ENCODE measurements around the gene CFAP20DC. TPM values are rescaled to one million over a fixed set of nuclear protein-coding genes. Genes with fewer than 3 reads are reported as not detected.
A peak's percentile ranks its signal among the peaks of the same experiment; 100 is the strongest.
"Not testable (repeated sequence)": the region's sequence is repeated elsewhere in the genome, so short reads cannot be mapped to it uniquely, and the experiment has no call there.

The CFAP20DC gene
- total RNA-seq, 1 experiment from 2014 or later: not detected

DNA sequence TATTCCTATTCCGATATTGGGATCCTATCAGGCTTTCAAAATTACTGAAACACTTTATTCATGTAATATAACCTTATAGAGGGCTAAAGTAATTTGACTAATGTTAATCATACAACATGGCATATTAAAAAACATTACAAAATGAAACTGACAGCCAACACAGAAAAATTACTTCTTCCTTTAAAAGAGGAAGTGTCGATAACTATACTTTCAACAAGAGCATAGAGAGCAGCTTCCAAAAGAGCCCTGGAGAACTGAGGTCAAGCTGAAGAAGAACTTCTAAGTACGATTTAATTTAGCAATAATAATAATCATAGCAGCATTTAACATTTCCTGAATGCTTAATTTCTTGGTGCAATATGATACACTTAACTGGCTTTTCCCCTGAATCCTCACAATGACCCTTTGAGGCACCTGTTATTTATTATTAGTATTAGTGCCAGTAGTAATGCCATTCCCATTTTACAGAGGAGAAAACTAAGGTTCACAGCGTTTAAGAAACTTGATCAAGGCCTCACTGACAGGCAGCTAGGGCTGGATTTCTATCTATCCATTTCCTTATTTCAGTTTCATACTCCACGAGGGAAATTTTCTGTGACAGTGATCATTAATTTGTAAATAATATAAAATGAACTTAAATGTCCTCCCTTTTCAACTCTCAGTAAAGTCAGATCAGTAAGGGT lies 181.6 kb downstream of the CFAP20DC start:
- no peak for DNase-seq (ENCODE audit: low read depth)

DNA sequence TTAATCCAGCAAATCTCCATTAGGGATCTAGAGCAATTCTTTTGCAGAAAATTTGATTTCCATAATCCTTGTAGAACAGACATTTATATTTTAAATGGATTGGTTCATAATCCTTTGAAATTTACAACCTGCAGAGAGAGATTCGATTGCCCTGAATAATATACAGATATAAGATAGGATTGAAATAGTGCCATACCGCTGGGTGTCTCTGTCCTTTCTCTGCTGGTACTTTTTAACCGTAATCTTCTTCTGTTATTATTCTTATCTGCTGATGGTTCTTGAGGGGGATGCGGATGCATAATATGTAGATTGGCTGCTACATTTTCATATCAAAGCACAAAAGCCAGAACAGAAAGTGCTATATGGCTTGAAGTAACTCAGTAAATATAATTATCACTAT lies 182.2 kb downstream of the CFAP20DC start:
- DNase-seq (ENCODE audit: low read depth): no peak

DNA sequence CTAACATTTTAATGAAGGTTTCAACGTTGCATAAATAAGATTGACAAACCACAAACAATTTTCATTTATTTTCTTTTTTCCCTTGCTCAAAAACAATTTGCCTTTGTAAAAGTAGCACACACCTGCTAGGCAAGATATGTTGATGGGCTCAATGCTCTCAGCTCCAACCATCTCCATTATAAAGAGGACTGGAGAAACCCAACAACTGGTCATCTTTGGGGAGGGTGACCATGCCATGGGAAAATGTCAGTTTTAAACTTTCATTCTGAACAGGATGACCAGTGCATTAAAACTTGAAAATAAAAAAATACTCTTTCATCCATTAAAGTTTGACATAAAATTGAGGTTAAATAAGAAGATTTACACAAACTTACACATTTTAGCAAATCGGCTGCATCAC lies 183.7 kb downstream of the CFAP20DC start:
- no peak for DNase-seq (ENCODE audit: low read depth)

DNA sequence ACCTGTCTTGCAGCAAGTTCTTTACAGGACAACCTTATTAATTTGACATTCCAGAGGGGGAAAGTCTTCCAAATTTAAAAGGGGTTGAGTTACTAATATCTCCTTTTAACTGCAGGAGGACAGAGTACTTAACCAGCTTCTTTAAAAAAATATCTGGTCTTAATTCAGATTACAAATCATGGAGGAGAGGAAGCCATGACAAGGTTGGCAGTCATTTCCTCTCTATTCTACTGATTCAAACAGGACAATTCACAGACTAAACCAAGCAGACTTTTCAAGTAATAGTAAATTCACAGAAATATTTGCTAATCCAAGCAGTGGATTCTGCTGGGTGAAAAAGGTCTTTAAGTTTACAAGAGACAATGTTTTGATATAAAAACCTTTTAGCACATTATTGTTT lies 185.3 kb downstream of the CFAP20DC start:
- DNase-seq (ENCODE audit: low read depth): no peak

DNA sequence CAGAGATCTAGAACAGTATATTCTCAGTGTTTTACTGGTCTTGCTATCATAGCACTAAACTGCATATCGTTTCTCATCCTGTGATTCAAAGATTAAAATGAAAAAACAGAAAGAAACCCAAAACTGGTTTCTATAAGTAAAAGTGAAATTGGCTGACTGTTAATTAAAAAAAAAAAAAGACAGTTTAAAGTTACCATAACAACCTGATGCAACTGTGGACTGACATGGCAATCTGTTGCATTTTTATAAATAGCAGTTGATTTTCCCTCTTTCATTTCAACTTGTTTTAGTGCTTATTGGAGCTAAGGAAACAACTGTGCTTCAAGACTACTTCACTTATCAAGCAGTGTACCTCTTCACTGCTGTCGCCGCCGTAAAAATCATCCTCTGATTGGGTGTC lies 186.6 kb downstream of the CFAP20DC start:
- DNase-seq (ENCODE audit: low read depth): no peak

DNA sequence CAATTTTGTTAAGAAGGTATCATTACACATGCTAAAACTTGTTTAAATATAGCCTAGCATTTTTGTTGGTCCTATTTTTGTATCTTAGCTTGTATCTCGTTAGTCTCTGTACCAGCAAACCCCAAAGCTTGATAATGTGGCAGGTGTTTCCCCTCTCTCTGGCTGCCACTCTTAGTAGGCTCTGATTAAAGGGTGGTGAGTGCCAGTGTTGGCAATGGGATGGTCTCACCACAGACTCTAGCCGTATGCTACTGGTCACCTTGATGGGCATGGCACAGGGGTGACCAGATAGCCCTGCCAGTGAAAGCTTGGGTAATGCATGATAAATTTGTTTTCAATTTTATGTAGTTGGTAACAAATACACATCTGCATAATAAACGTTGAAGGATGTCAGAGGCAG lies 188.3 kb downstream of the CFAP20DC start:
- no peak for DNase-seq (ENCODE audit: low read depth)

DNA sequence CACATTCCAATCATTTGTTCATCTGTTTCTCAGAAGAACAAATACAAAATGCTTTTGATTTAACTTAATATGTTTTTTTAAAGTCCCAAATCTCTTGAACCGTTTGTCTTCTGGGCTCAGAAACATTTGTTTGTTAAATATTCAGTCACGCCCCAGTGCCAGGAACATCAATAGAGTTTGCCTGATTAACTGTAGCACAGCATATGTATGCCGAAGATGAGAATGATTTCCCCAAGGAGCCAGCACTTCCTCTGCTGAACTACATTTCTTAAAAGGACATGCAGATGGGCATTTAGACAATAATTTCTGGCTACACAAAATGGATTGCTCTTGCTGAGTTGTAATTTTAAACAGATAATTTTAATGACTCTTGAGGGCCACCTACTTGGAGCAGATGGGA lies 191.7 kb downstream of the CFAP20DC start:
- DNase-seq (ENCODE audit: low read depth): no peak

DNA sequence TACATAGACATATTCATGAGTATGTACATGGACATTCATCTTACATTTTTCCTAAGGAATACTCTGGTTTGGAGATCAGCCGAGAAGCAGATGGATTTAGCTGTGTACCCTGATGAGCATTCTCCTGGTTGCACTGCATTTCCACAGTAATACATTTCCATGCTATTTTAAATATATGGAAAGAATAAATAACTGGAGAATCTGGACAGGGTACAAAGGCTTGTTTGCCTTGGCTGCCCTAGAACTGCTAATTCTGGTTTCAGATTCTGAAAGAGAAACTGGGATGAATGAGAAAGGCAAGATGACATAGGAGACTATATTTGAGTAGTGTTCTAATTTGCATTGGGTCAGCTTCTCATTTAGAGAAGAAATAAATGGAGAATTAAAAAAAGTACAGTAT lies 192.4 kb downstream of the CFAP20DC start:
- no peak for DNase-seq (ENCODE audit: low read depth)

DNA sequence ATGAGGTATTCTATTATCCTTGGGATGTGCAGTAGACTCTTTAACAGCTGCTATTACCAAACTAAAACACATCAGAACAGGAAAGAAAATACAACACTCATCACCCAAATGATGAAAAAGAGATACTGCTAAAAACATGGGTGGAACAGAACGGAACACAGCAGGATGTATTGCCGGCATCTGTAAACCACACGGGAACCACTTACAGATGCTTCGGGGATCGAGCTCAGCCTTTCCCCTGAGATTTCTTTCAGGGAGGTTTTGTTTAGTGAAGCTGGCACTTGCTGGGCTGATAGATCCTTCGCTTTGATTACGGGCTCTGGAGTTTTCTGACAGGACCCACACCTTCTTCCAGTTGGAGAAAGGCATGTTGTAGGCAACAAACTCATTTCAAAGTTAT lies 201.0 kb downstream of the CFAP20DC start:
- DNase-seq (ENCODE audit: low read depth): no peak

DNA sequence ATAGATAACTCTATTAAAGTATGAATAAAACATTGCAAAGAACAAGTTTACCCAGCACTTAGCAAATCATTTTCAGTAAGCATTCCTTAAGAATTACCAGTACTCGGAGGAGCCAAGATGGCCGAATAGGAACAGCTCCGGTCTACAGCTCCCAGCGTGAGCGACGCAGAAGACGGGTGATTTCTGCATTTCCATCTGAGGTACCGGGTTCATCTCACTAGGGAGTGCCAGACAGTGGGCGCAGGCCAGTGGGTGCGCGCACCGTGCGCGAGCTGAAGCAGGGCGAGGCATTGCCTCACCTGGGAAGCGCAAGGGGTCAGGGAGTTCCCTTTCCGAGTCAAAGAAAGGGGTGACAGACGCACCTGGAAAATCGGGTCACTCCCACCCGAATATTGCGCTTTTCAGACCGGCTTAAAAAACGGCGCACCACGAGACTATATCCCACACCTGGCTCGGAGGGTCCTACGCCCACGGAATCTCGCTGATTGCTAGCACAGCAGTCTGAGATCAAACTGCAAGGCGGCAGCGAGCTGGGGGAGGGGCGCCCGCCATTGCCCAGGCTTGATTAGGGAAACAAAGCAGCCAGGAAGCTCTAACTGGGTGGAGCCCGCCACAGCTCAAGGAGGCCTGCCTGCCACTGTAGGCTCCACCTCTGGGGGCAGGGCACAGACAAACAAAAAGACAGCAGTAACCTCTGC lies 207.6 kb downstream of the CFAP20DC start:
- not testable (repeated sequence) for DNase-seq (ENCODE audit: low read depth)

DNA sequence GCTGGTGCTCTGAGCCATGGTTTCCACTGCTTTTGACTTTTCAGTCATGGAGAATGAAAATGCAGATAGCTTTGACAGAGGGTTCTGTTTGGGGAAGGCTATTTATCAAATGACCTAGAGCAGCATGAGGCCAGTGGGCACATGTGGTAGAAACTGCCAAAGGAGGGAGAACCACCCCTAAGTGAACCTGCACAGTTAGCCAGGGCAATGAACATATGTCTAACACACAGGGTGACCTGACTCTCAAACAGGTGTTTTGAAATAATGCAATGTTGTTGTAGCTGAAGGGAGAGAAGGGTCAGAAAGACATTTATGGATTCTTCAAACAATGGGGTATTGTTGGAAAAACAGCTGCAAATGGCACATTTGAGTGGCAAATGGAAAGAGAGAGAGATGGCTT lies 208.9 kb downstream of the CFAP20DC start:
- no peak for DNase-seq (ENCODE audit: low read depth)

DNA sequence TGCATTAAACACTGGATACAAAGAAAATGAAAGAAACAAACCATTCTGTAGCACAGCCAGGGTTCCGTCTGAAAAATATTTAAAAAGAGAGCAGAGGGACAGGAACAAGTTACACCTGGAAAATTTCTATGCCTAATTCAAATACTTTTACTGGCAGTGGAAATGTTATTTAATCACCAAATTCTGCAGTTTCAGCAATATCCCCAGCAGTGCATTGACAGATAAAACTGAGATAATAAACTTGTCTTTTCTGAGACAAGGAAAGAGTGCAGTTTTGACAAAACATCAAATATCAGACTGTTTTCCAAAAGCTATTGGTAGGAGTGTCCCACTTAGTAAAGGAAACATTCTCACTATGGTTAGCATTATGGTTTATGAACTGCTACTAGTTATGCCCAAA lies 209.9 kb downstream of the CFAP20DC start:
- no peak for DNase-seq (ENCODE audit: low read depth)

DNA sequence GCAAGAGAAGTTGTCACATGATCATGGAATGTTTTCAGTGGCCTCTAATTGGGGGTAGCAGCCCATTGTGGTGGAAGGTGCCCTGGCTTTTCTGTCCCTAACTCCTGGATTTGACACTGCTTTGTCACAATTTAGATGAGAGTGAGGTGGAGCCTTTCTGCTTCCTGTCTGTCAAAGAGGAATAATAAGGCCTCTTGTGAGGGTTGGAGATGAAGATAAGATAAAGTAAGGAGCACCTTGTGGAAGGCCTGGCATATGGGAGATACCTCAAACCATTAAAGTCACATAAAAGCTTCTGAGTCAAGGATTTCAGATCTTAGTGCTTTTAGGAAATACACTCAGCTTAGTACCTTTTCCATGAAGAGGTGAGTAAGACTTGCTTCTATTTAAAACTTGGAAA lies 210.6 kb downstream of the CFAP20DC start:
- no peak for DNase-seq (ENCODE audit: low read depth)

DNA sequence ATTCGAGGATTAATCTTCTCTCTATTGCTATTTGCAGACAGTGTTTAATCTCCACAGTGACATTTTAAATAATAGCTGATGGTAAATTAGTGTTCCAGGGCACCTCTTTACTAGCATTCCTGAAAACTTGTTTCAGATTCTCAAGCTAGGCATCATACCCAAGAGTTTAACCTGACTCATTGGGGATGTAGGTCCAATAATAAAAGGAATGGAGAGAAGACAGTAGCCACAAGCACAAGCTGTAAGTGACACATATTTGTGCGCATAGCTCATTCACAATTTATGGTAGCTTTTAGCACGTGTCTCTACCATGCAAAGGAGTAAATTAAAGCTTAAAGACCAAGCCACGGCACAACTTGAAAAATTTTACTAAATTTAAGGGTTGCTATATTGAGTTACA lies 212.0 kb downstream of the CFAP20DC start:
- peak; percentile 43 for DNase-seq (ENCODE audit: low read depth)

DNA sequence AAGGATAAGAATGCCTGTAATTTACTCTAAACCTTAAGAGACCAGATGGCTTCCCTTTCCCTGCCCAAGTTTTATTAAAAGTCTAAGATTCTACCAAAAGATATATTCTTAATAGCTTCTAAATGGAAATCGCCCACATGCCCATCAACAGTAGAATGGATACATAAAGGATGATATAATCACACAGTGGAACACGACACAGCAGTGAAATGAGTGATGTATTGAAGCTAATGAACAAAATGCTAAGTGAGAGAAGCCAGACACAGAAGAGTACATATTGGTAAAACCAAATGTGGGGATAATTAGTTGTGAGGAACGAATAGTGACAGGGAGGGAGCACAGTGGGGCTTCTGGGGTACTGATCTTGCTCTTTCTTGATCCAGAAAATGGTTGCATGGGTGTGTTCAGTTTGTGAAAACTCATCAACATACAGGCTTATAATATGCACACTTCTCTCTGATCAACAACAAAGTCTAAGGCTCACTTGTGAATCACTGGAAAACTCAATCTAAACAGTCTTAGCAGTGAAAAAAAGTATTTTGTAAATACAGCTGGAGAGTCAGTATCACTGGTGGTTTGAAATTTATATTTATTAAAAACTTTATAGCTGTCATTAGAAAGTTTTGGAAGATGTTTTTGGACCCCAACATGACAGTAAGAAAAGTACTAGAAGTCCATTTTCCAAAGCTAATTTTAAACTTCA lies 212.5 kb downstream of the CFAP20DC start:
- no peak for DNase-seq (ENCODE audit: low read depth)

DNA sequence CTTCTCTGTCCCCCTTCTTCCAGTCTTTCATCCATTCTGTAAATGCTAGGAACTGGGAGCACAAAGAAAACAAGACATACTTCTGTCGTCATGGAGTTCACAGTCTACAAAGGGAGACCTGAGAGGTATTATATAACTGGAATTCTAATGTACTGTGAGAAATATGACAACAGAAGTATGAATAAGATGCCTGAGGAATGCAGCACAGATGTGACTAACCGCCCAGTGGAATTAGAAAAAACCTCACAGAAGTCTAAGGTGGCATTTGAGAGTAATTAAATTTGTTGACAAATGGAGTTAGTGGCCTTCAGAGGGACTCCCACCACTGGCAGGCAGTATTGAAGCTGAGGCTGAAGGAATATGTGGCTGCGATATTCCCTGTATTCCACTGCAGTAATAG lies 214.7 kb downstream of the CFAP20DC start:
- DNase-seq (ENCODE audit: low read depth): peak; percentile 60

DNA sequence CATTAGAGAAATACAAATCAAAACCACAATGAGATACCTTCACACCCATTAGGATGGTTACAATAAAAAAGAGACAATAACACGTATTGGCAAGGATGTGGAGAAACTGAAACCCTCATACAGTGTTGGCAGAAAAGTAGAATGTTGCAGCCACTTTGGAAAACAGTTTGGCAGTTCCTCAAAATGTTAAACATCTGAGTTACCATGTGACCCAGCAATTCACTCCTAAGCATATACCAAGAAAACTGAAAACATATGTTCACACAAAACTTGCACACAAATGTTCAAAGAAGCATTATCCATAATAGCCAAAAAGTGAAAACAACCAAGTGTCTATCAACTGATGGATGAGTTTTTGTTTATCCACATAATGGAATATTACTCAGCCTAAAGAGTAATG lies 216.3 kb downstream of the CFAP20DC start:
- DNase-seq (ENCODE audit: low read depth): no peak

DNA sequence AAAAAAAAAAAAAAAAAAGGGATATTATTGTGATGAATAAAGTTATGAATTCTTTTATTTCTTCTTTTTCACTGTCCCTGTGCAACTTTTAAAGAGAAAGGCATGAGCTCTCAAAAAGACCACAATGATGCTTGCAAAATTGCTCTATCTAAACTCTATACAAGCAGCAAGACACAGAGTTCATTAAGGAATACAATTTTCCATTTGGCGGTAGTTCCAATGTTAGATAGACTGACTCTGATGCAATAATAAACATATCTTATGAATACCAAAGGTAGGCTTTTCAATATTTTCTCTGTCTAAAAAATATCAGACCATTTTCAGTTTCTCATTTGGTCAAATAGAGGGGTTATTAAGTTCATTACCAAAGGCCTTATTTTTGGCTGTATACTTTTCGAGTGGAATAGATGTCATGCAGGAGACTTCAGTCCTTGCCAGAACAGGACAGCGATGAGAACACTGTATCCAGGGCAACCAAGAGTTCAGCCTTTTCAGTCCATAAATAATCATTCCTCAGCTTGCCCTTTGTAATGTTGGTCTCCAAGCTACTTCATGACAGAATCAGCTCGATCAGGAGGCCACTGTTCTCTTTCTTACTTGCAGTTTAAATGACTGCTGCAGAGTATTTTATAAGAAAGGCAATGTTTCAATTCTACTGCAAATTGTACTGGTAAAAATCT lies 220.4 kb downstream of the CFAP20DC start:
- DNase-seq (ENCODE audit: low read depth): no peak

DNA sequence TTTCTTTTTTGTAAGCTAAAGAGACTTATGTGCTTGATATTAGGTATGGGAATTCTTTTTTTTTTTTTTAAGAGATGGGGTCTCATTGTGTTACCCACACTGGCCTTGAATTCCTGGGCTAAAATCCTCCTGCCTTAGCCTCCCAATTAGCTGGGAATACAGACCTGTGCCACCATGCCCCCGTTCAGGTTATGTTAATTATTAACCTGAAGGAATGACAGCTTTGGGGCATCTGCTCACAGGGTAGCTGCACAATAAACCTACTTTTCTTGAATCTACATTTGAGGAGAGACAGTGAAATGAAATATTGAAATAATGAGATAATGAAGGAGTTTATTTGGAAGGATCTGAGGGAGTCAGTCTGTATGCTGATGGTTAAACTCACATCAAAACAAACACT lies 225.0 kb downstream of the CFAP20DC start:
- no peak for DNase-seq (ENCODE audit: low read depth)

DNA sequence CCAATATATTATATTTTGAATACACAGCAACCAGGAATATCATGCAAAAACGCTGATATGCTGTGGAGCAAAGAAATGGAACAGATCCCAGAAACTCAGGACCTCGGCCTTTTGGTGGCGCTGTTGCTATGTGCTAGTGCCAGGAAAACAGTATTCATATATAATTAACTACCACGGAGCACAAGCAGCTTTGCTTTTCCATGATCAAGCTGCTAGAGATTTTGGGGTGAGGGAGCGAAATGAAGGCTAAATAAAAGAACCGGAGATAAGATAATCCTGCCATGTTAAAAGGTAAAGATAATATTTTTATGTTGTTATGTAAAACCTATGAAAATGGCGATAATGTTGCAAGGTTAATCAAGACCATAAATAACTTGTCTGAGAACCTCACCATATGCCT lies 225.5 kb downstream of the CFAP20DC start:
- DNase-seq (ENCODE audit: low read depth): peak; percentile 53

DNA sequence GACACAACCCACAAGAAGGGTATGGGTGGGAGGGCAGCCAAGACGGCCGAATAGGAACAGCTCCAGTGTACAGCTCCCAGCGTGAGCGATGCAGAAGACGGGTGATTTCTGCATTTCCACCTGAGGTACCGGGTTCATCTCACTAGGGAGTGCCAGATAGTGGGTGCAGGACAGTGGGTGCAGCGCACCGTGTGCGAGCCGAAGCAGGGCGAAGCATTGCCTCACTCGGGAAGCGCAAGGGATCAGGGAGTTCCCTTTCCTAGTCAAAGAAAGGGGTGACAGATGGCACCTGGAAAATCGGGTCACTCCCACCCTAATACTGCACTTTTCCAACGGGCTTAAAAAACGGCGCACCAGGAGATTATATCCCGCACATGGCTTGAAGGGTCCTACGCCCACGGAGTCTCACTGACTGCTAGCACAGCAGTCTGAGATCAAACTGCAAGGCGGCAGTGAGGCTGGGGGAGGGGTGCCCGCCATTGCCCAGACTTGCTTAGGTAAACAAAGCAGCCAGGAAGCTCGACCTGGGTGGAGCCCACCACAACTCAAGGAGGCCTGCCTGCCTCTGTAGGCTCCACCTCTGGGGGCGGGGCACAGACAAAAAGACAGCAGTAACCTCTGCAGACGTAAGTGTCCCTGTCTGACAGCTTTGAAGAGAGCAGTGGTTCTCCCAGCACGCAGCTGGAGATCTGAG lies 243.1 kb downstream of the CFAP20DC start:
- not testable (repeated sequence) for DNase-seq (ENCODE audit: low read depth)

DNA sequence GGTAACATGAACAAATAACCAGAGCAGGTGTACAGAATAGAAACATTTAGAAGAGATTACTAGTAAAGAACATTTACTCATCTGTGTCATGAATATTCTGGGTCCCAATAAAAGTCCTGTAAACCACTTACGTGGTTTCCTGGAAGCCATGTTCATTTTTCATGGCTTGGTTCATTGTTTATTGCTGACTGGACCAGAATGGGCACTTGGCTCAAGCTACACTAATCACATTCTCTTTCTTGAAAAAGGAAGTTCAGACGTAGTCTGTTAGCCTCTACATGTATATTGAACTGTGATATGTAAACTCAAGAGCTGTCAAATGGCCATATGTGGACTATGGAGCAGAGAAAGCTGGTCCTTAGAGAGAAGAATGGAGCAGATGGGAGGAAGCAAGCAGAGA lies 244.9 kb downstream of the CFAP20DC start:
- peak; percentile 11 for DNase-seq (ENCODE audit: low read depth)
